Retinal pigment epithelial cell (primary cell): ENCODE measurements around the gene ZBTB46.

Experiments used
- DNase-seq: peaks from one replicate; pipeline ENCODE4 v3.0.0-alpha.2; 2010; ENCODE audit warnings: low read depth
- H3K4me3 ChIP-seq: 2 replicates; pipeline ENCODE4 v1.5.1; 2011; ENCODE audit warnings: mild to moderate bottlenecking, low read length, control low read depth, moderate library complexity
- CTCF ChIP-seq: conservative IDR thresholded peaks from 2 replicates; pipeline ENCODE4 v1.5.1; 2011; ENCODE audit warnings: low read depth, low read length, control low read depth, inconsistent platforms

The ZBTB46 gene

GRCh38 chr20:63767886-63768285 is 63.2 kb downstream of the ZBTB46 start:
- TF ChIP-seq CTCF: no peak
- no peak overlapping the region for H3K4me3 ChIP-seq

GRCh38 chr20:63767456-63767855 is 63.6 kb downstream of the ZBTB46 start:
- DNase-seq: no peak
- no peak overlapping the region for H3K4me3 ChIP-seq
- TF ChIP-seq CTCF: no peak

More at GRCh38 chr20:63767886-63768285, 63.2 kb downstream of the ZBTB46 start:
- DNase-seq: no peak

- no peak for DNase-seq
- H3K4me3 ChIP-seq: no peak overlapping the region
- no peak for TF ChIP-seq CTCF
Observed at GRCh38 chr20:63766695-63767426, 64.2 kb downstream of the ZBTB46 start.

GRCh38 chr20:63765902-63766301 is 65.2 kb downstream of the ZBTB46 start:
- no peak overlapping the region for H3K4me3 ChIP-seq
- DNase-seq: no peak
- TF ChIP-seq CTCF: no peak

GRCh38 chr20:63765082-63765873 is 65.8 kb downstream of the ZBTB46 start:
- no peak for DNase-seq
- H3K4me3 ChIP-seq: no peak overlapping the region
- TF ChIP-seq CTCF: no peak

DNA sequence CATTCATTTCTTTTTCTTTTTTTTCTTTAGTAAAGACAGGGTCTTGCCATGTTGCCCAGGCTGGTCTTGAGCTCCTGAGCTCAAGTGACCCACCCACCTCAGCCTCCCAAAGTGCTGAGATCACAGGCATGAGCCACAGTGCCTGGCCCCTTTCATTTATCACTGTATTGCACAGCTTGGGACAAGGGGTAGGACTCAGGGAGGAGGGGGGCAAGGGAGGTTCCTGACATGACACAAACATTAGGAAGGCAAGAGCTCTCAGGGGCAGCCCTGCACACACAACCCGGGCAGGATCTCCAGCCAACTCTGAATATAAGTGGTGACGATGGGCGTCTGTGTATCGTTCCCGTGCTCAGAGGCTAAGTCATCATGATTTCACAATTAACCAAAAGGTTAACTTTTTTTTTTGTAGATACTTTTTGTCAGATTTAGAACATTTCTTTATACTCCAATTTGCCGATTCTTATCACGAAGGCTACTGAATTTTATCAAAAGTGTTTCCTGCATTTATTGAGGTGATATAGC is 71.6 kb downstream of the ZBTB46 start:
- no peak for TF ChIP-seq CTCF
- DNase-seq: no peak
- no peak overlapping the region for H3K4me3 ChIP-seq
